GM23338 (cell line): ENCODE measurements around the gene APRT. TPM values are rescaled to one million over a fixed set of nuclear protein-coding genes. Genes with fewer than 3 reads are reported as not detected.
A peak's percentile ranks its signal among the peaks of the same experiment; 100 is the strongest.

Source experiments
- ATAC-seq: fragments of 200-7000 bp; cut with Tn5 transposase; 3 replicates; pipeline ENCODE4 v1.9.1; 2020
- DNase-seq: peaks from one replicate; pipeline ENCODE4 v3.0.0-alpha.2; 2015; ENCODE audit warnings: low spot score
- H2AFZ ChIP-seq: fragments of 200-600 bp; sonication (generic); 2 replicates; pipeline ENCODE4 v1.8.0; 2016; ENCODE audit warnings: antibody characterized with exemption, mild to moderate bottlenecking, moderate library complexity
- H3F3A ChIP-seq: fragments of 200-600 bp; sonication (generic); replicated peaks from 2 replicates; pipeline ENCODE4 v1.8.0; 2017; ENCODE audit warnings: antibody characterized with exemption, mixed run types, low read depth
- H3K27ac ChIP-seq: fragments of 200-600 bp; sonication (generic); 2 replicates; pipeline ENCODE4 v1.6.1; 2016; ENCODE audit warnings: low read depth
- H3K27me3 ChIP-seq: fragments of 200-600 bp; sonication (generic); 2 replicates; pipeline ENCODE4 v1.8.0; 2016; ENCODE audit warnings: mild to moderate bottlenecking, mixed run types, moderate library complexity; ENCODE audit not compliant: insufficient read depth
- H3K36me3 ChIP-seq: fragments of 200-600 bp; sonication (generic); 2 replicates; pipeline ENCODE4 v1.8.0; 2016; ENCODE audit warnings: mild to moderate bottlenecking; ENCODE audit not compliant: insufficient read depth
- H3K4me1 ChIP-seq: fragments of 200-600 bp; sonication (generic); 2 replicates; pipeline ENCODE4 v1.8.0; 2016; ENCODE audit warnings: mild to moderate bottlenecking, moderate library complexity; ENCODE audit not compliant: insufficient read depth
- H3K4me2 ChIP-seq: fragments of 200-600 bp; sonication (generic); 2 replicates; pipeline ENCODE4 v1.7.1; 2017; ENCODE audit warnings: mixed run types
- H3K4me3 ChIP-seq: fragments of 200-600 bp; sonication (generic); 2 replicates; pipeline ENCODE4 v1.6.1; 2016; ENCODE audit warnings: mixed run types
- H3K79me2 ChIP-seq: fragments of 200-600 bp; sonication (generic); replicated peaks from 2 replicates; pipeline ENCODE4 v1.8.0; 2017; ENCODE audit warnings: mild to moderate bottlenecking; ENCODE audit not compliant: insufficient read depth
- H3K9me2 ChIP-seq: fragments of 200-600 bp; sonication (generic); 2 replicates; pipeline ENCODE4 v1.8.0; 2017; ENCODE audit not compliant: insufficient read depth
- H4K20me1 ChIP-seq: fragments of 200-600 bp; sonication (generic); replicated peaks from 2 replicates; pipeline ENCODE4 v1.8.0; 2017; ENCODE audit warnings: mild to moderate bottlenecking; ENCODE audit not compliant: insufficient read depth
- H3K27ac Mint-ChIP-seq: 2 replicates; pipeline ENCODE4 v1.8.0; 2020; ENCODE audit warnings: inconsistent platforms, mild to moderate bottlenecking, moderate library complexity, mixed read lengths
- H3K27me3 Mint-ChIP-seq: 3 replicates; pipeline ENCODE4 v1.8.0; 2022; ENCODE audit warnings: low read depth, mild to moderate bottlenecking, moderate library complexity, mixed read lengths, inconsistent platforms; ENCODE audit not compliant: insufficient read depth, poor library complexity
- H3K36me3 Mint-ChIP-seq: 3 replicates; pipeline ENCODE4 v1.8.0; 2021; ENCODE audit warnings: low read depth, mild to moderate bottlenecking, inconsistent platforms, moderate library complexity, mixed read lengths
- H3K4me1 Mint-ChIP-seq: 3 replicates; pipeline ENCODE4 v1.8.0; 2020; ENCODE audit warnings: mild to moderate bottlenecking, inconsistent platforms, mixed read lengths
- H3K4me3 Mint-ChIP-seq: 3 replicates; pipeline ENCODE4 v1.8.0; 2021; ENCODE audit warnings: moderate library complexity, mild to moderate bottlenecking, inconsistent platforms, mixed read lengths
- H3K9me3 Mint-ChIP-seq: 3 replicates; pipeline ENCODE4 v1.8.0; 2020; ENCODE audit warnings: moderate library complexity, mild to moderate bottlenecking, inconsistent platforms, mixed read lengths
- CREB1 ChIP-seq: fragments of 250-450 bp; sonication (Bioruptor Pico); IDR thresholded peaks from 2 replicates; pipeline ENCODE4 v1.5.0; 2020; ENCODE audit warnings: low read depth, mild to moderate bottlenecking, moderate library complexity
- CTCF ChIP-seq, 2 experiments: fragments of 200-600 bp in 1 of 2; sonication (generic) in 1 of 2; conservative IDR thresholded peaks; 2 replicates each; pipeline versions ENCODE4 v1.5.1 to v1.6.1; 2016 to 2017; ENCODE audit warnings: antibody characterized with exemption in 2 of 2, low read depth in 2 of 2, mild to moderate bottlenecking in 2 of 2, moderate library complexity in 1 of 2
- EZH2 ChIP-seq: fragments of 200-600 bp; sonication (generic); IDR thresholded peaks from one replicate; pipeline ENCODE4 v1.8.0; 2017; ENCODE audit warnings: antibody characterized with exemption, mild to moderate bottlenecking, low read depth; ENCODE audit not compliant: unreplicated experiment
- EZH2phosphoT487 ChIP-seq: fragments of 200-600 bp; sonication (generic); IDR thresholded peaks from one replicate; pipeline ENCODE4 v1.8.1; 2018; ENCODE audit warnings: antibody characterized with exemption; ENCODE audit not compliant: unreplicated experiment
- NANOG ChIP-seq: IDR thresholded peaks from 2 replicates; pipeline ENCODE4 v1.6.1; 2016; ENCODE audit warnings: antibody characterized with exemption, borderline replicate concordance
- STAT1 ChIP-seq: IDR thresholded peaks from one replicate; pipeline ENCODE4 v1.6.1; 2016; ENCODE audit warnings: antibody characterized with exemption; ENCODE audit not compliant: unreplicated experiment
- ZNF114 ChIP-seq: fragments of 250-450 bp; sonication (Bioruptor Pico); IDR thresholded peaks from 2 replicates; pipeline ENCODE4 v1.5.0; 2020; ENCODE audit warnings: mild to moderate bottlenecking, moderate library complexity
- ZNF331 ChIP-seq: fragments of 250-450 bp; sonication (Bioruptor Pico); IDR thresholded peaks from 2 replicates; pipeline ENCODE4 v1.5.0; 2020; ENCODE audit warnings: low read depth, mild to moderate bottlenecking, moderate library complexity
- ZNF462 ChIP-seq: fragments of 250-450 bp; sonication (Bioruptor Pico); IDR thresholded peaks from 2 replicates; pipeline ENCODE4 v1.5.0; 2020; ENCODE audit warnings: mild to moderate bottlenecking, moderate library complexity
- polyA plus RNA-seq: library from polyadenylated mRNA; unstranded; fragments of >200 nt; fragmentation: Nextera tagmentation; extraction: Ambion mirVana; gene quantifications from 2 replicates; pipeline ENCODE4 v1.2.1, GENCODE V29; 2016
- total RNA-seq: library from RNA; depleted of rRNA; stranded (reverse); fragments of >200 nt; shearing (Covaris generic); gene quantifications from 2 replicates; pipeline ENCODE4 v1.2.3, GENCODE V29; 2014

APRT gene
- total and polyA plus RNA-seq, 2 experiments from 2014 or later: 250 to 522 TPM

- H3K36me3 ChIP-seq: peaks cover 19% of the 10 kb centered on the region
- peaks cover 53% of the 10 kb centered on the region for H3F3A ChIP-seq
- H3K9me2 ChIP-seq: no peaks in the 10 kb centered on the region
- H3K9me3 Mint-ChIP-seq: peaks cover 4% of the 10 kb centered on the region; the same call in 1 of the 3 replicates
- peak overlapping the region; percentile 69; the same call in 1 of the 2 replicates for H3K27ac ChIP-seq
- peaks cover 52% of the 10 kb centered on the region for H3K36me3 Mint-ChIP-seq
- H3K4me1 Mint-ChIP-seq: peaks cover 11% of the 10 kb centered on the region; the same call in 2 of the 3 replicates
- H3K4me1 ChIP-seq: no peaks in the 10 kb centered on the region; the same call in 1 of the 2 replicates
- no peaks in the 10 kb centered on the region for H3K27me3 ChIP-seq
- peak overlapping the region; percentile 99 for H3K4me2 ChIP-seq
- ATAC-seq (peak; percentile 1; the same call in 1 of the 3 replicates), DNase-seq (no peak)
- no peaks in the 10 kb centered on the region; the same call in none of the 2 replicates for H4K20me1 ChIP-seq
- H3K27me3 Mint-ChIP-seq: peaks cover 49% of the 10 kb centered on the region
- TF ChIP-seq CTCF (conservative IDR thresholded peaks at IDR 0.05; ENCODE audit: low read depth in 2 of 2) (no peak), ZNF331 (CRISPR knock-in tag) (no peak), EZH2phosphoT487 (no peak), STAT1 (no peak), EZH2 (no peak), NANOG (no peak), CREB1 (CRISPR knock-in tag) (no peak), ZNF114 (CRISPR knock-in tag) (no peak), ZNF462 (no peak)
- H3K4me3 Mint-ChIP-seq: peak overlapping the region; percentile 88
- peaks cover 13% of the 10 kb centered on the region for H3K79me2 ChIP-seq
- H3K4me3 ChIP-seq: peak overlapping the region; percentile 93
- H2AFZ ChIP-seq: no peak overlapping the region
- peak overlapping the region; percentile 89; the same call in 1 of the 2 replicates for H3K27ac Mint-ChIP-seq
These were observed 1.4 kb downstream of the APRT start for GRCh38 chr16:88810166-88810911.
